GM19452 (cell line): ENCODE measurements around the gene TSPAN18.

Experiments used
- ATAC-seq: cut with Tn5 transposase; IDR thresholded peaks from one replicate; pipeline ENCODE4 v1.9.1; 2021; ENCODE audit not compliant: unreplicated experiment

The TSPAN18 gene

GRCh38 chr11:44793350-44794090 lies 66.8 kb downstream of the TSPAN18 start:
- no peak for ATAC-seq

- no peak for ATAC-seq
Observed at GRCh38 chr11:44795803-44796535, 69.2 kb downstream of the TSPAN18 start.

- no peak for ATAC-seq
Observed at GRCh38 chr11:44797051-44797450, 70.3 kb downstream of the TSPAN18 start.

- no peak for ATAC-seq
Observed at GRCh38 chr11:44797886-44798606, 71.3 kb downstream of the TSPAN18 start.

- ATAC-seq = no peak
Observed at GRCh38 chr11:44798607-44798972, 71.8 kb downstream of the TSPAN18 start.

- no peak for ATAC-seq
Observed at GRCh38 chr11:44799012-44799411, 72.2 kb downstream of the TSPAN18 start.

GRCh38 chr11:44802347-44802746 lies 75.6 kb downstream of the TSPAN18 start:
- ATAC-seq = no peak

- ATAC-seq = no peak
Observed at GRCh38 chr11:44803009-44803408, 76.2 kb downstream of the TSPAN18 start.

GRCh38 chr11:44804449-44805437 lies 78.0 kb downstream of the TSPAN18 start:
- ATAC-seq = no peak

- ATAC-seq = no peak
Observed at GRCh38 chr11:44805596-44805995, 78.8 kb downstream of the TSPAN18 start.

GRCh38 chr11:44808053-44808753 lies 81.4 kb downstream of the TSPAN18 start:
- no peak for ATAC-seq

GRCh38 chr11:44809283-44809682 lies 82.5 kb downstream of the TSPAN18 start:
- no peak for ATAC-seq

GRCh38 chr11:44811841-44812448 lies 85.2 kb downstream of the TSPAN18 start:
- ATAC-seq = no peak

- no peak for ATAC-seq
Observed at GRCh38 chr11:44812971-44813370, 86.2 kb downstream of the TSPAN18 start.

- ATAC-seq = no peak
Observed at GRCh38 chr11:44813401-44813800, 86.6 kb downstream of the TSPAN18 start.

- ATAC-seq = no peak
Observed at GRCh38 chr11:44814881-44815592, 88.3 kb downstream of the TSPAN18 start.

- no peak for ATAC-seq
Observed at GRCh38 chr11:44815917-44816456, 89.2 kb downstream of the TSPAN18 start.

GRCh38 chr11:44816761-44817160 lies 90.0 kb downstream of the TSPAN18 start:
- ATAC-seq = no peak
